PC-3 (cell line): Measurements from ENCODE around the gene WNT7B. TPM values are rescaled to one million over a fixed set of nuclear protein-coding genes. Genes with fewer than 3 reads are reported as not detected.

ENCODE experiments used
- ATAC-seq: fragments of 200-7000 bp; cut with Tn5 transposase; 2 replicates; pipeline ENCODE4 v1.9.1; 2020; ENCODE audit warnings: mild to moderate bottlenecking, moderate library complexity
- BruUV-seq: library from RNA; stranded (reverse); fragments of 400-500 nt; replicated peaks from 2 replicates; lab custom pipeline; 2021; lab: Mats Ljungman, UMichigan
- CTCF ChIA-PET: fragments of 300-600 bp; sonication (Branson Sonifier 250); formaldehyde crosslinking; loops from one replicate; lab custom pipeline; 2022; ENCODE audit warnings: antibody characterized with exemption; lab: Charles Lee
- POLR2A ChIA-PET: fragments of 300-600 bp; sonication (Branson Sonifier 250); formaldehyde crosslinking; loops from one replicate; lab custom pipeline; 2022; ENCODE audit warnings: antibody characterized with exemption; ENCODE audit not compliant: unreplicated experiment; lab: Charles Lee
- DNase-seq: peaks from one replicate; pipeline ENCODE4 v3.0.0-alpha.2; 2015
- H2AFZ ChIP-seq: fragments of 300-600 bp; sonication (generic); 2 replicates; pipeline ENCODE4 v1.6.0; 2016; ENCODE audit warnings: antibody characterized with exemption, low read length
- H3F3A ChIP-seq: fragments of 300-600 bp; sonication (generic); one replicate; pipeline ENCODE4 v1.6.0; 2017; ENCODE audit warnings: antibody characterized with exemption, low read length, control low read depth, mild to moderate bottlenecking; ENCODE audit not compliant: unreplicated experiment
- H3K27ac ChIP-seq: fragments of 300-600 bp; sonication (generic); 2 replicates; pipeline ENCODE4 v1.5.1; 2016; ENCODE audit warnings: mild to moderate bottlenecking, low read length
- H3K27me3 ChIP-seq: fragments of 300-600 bp; sonication (generic); 2 replicates; pipeline ENCODE4 v1.6.1; 2016; ENCODE audit warnings: low read length, mixed read lengths
- H3K36me3 ChIP-seq: fragments of 300-600 bp; sonication (generic); 2 replicates; pipeline ENCODE4 v1.6.1; 2016; ENCODE audit warnings: low read depth, mixed run types, low read length, mixed read lengths
- H3K4me1 ChIP-seq: fragments of 300-600 bp; sonication (generic); 2 replicates; pipeline ENCODE4 v1.5.1; 2016; ENCODE audit warnings: low read length; ENCODE audit not compliant: insufficient read depth
- H3K4me2 ChIP-seq: fragments of 300-600 bp; sonication (generic); 2 replicates; pipeline ENCODE4 v1.6.0; 2016; ENCODE audit warnings: low read length
- H3K4me3 ChIP-seq: fragments of 300-600 bp; sonication (generic); 2 replicates; pipeline ENCODE4 v1.5.1; 2016; ENCODE audit warnings: mild to moderate bottlenecking, low read length, mixed read lengths
- H3K79me2 ChIP-seq: fragments of 300-600 bp; sonication (generic); 2 replicates; pipeline ENCODE4 v1.6.1; 2017; ENCODE audit warnings: low read length, mixed read lengths
- H3K9ac ChIP-seq: fragments of 300-600 bp; sonication (generic); 2 replicates; pipeline ENCODE4 v1.6.0; 2016; ENCODE audit warnings: mild to moderate bottlenecking, low read length
- H3K9me2 ChIP-seq: fragments of 300-600 bp; sonication (generic); replicated peaks from 2 replicates; pipeline ENCODE4 v1.6.1; 2016; ENCODE audit warnings: mixed run types, low read length, mixed read lengths
- H3K9me3 ChIP-seq: fragments of 300-600 bp; sonication (generic); 2 replicates; pipeline ENCODE4 v1.6.1; 2016; ENCODE audit warnings: low read length, mixed read lengths
- H4K20me1 ChIP-seq: fragments of 300-600 bp; sonication (generic); 2 replicates; pipeline ENCODE4 v1.6.1; 2016; ENCODE audit warnings: low read length, mixed read lengths
- CTCF ChIP-seq: fragments of 300-600 bp; sonication (generic); conservative IDR thresholded peaks from 2 replicates; pipeline ENCODE4 v1.5.1; 2017; ENCODE audit warnings: antibody characterized with exemption, low read depth, mild to moderate bottlenecking, low read length
- EZH2 ChIP-seq: fragments of 300-600 bp; sonication (generic); IDR thresholded peaks from one replicate; pipeline ENCODE4 v1.6.1; 2017; ENCODE audit warnings: antibody characterized with exemption, mild to moderate bottlenecking, low read length; ENCODE audit not compliant: unreplicated experiment
- EZH2phosphoT487 ChIP-seq: fragments of 300-600 bp; sonication (generic); IDR thresholded peaks from 2 replicates; pipeline ENCODE4 v1.6.1; 2018; ENCODE audit warnings: mild to moderate bottlenecking, antibody characterized with exemption, low read length, borderline replicate concordance
- intact Hi-C: fragments of 100-400 bp; cut with micrococcal nuclease; formaldehyde crosslinking; loops from 2 replicates; pipeline ENCODE4 v1.9.0; 2023
- total RNA-seq: library from RNA; depleted of rRNA; stranded (reverse); fragments of >200 nt; gene quantifications from 2 replicates; pipeline ENCODE4 v1.2.3, GENCODE V29; 2014

WNT7B gene
- total RNA-seq, 1 experiment from 2014 or later: 42.0 TPM

GRCh38 chr22:45949258-45949870, 27.6 kb downstream of the WNT7B start:
- no TSS peak for BruUV-seq
- Histone ChIP-seq H4K20me1 (peaks cover 9% of the 10 kb centered on the region; the same call in 1 of the 2 replicates), H3K27me3 (no peaks in the 10 kb centered on the region), H3K4me1 (no peaks in the 10 kb centered on the region), H2AFZ (no peak overlapping the region), H3K9me2 (no peaks in the 10 kb centered on the region), H3K4me2 (no peak overlapping the region), H3K9ac (no peak overlapping the region), H3K79me2 (peaks cover 43% of the 10 kb centered on the region), H3K27ac (no peak overlapping the region), H3F3A (no peaks in the 10 kb centered on the region), H3K9me3 (no peaks in the 10 kb centered on the region), H3K36me3 (no peaks in the 10 kb centered on the region), H3K4me3 (no peak overlapping the region)
- no peak for DNase-seq
- no peak for ATAC-seq
- TF ChIP-seq EZH2 (no peak), EZH2phosphoT487 (no peak), CTCF (no peak)
- intact Hi-C loops: no loop called here
- ChIA-PET CTCF (no interaction called here), POLR2A (no interaction called here)

GRCh38 chr22:45948081-45948648, 28.8 kb downstream of the WNT7B start:
- H3F3A ChIP-seq: no peaks in the 10 kb centered on the region
- H3K4me1 ChIP-seq: no peaks in the 10 kb centered on the region
- no TSS peak for BruUV-seq
- 0 out of 2 replicates have a peak, but pooled peaks cover 5% of the 10 kb centered on the region for H4K20me1 ChIP-seq
- DNase-seq (no peak), ATAC-seq (no peak)
- intact Hi-C loops: no loop called here
- H3K36me3 ChIP-seq: no peaks in the 10 kb centered on the region
- TF ChIP-seq EZH2 (no peak), CTCF (no peak), EZH2phosphoT487 (no peak)
- no peaks in the 10 kb centered on the region for H3K9me2 ChIP-seq
- H3K9ac ChIP-seq: no peak overlapping the region
- no peak overlapping the region for H3K27ac ChIP-seq
- CTCF ChIA-PET: no interaction called here
- H3K79me2 ChIP-seq: peaks cover 31% of the 10 kb centered on the region
- H3K4me2 ChIP-seq: no peak overlapping the region
- no peaks in the 10 kb centered on the region for H3K27me3 ChIP-seq
- no peak overlapping the region for H2AFZ ChIP-seq
- no peak overlapping the region for H3K4me3 ChIP-seq
- no peaks in the 10 kb centered on the region for H3K9me3 ChIP-seq
- POLR2A ChIA-PET: interaction anchor here (0.6 kb wide), 1 partner anchor 14 kb away, joined by 29 read pairs; no protein-coding TSS in a partner anchor
